ENCODE data around the gene DDI1.

The DDI1 gene

GRCh38 chr11:104060820-104061219 is 24.4 kb downstream of the DDI1 start:
- Histone ChIP-seq H3K4me1 (ENCODE audit: insufficient read depth, low read length) (peaks cover 5% of the 10 kb centered on the region; the same call in 1 of the 2 replicates), H3K9me3 (ENCODE audit: insufficient read depth, low read depth, low read length) (no peaks in the 10 kb centered on the region), H3K36me3 (ENCODE audit: insufficient read depth, low read depth, low read length) (no peaks in the 10 kb centered on the region), H3K27ac (ENCODE audit: low read length) (no peak overlapping the region), H3K27me3 (ENCODE audit: insufficient read depth, low read length) (no peaks in the 10 kb centered on the region), H3K9ac (ENCODE audit: low read depth, low read length) (no peak overlapping the region), H3K4me3 (ENCODE audit: low read length) (no peak overlapping the region)

GRCh38 chr11:104061853-104062521 is 25.5 kb downstream of the DDI1 start:
- Histone ChIP-seq H3K4me1 (ENCODE audit: insufficient read depth, low read length) (peaks cover 5% of the 10 kb centered on the region; the same call in 1 of the 2 replicates), H3K9me3 (ENCODE audit: insufficient read depth, low read depth, low read length) (no peaks in the 10 kb centered on the region), H3K4me3 (ENCODE audit: low read length) (no peak overlapping the region), H3K27ac (ENCODE audit: low read length) (no peak overlapping the region), H3K9ac (ENCODE audit: low read depth, low read length) (no peak overlapping the region), H3K36me3 (ENCODE audit: insufficient read depth, low read depth, low read length) (no peaks in the 10 kb centered on the region), H3K27me3 (ENCODE audit: insufficient read depth, low read length) (no peaks in the 10 kb centered on the region)

GRCh38 chr11:104064034-104064630 is 27.7 kb downstream of the DDI1 start:
- Histone ChIP-seq H3K27me3 (ENCODE audit: insufficient read depth, low read length) (no peaks in the 10 kb centered on the region), H3K36me3 (ENCODE audit: insufficient read depth, low read depth, low read length) (no peaks in the 10 kb centered on the region), H3K9ac (ENCODE audit: low read depth, low read length) (no peak overlapping the region), H3K4me3 (ENCODE audit: low read length) (no peak overlapping the region), H3K27ac (ENCODE audit: low read length) (no peak overlapping the region), H3K9me3 (ENCODE audit: insufficient read depth, low read depth, low read length) (no peaks in the 10 kb centered on the region), H3K4me1 (ENCODE audit: insufficient read depth, low read length) (peaks cover 5% of the 10 kb centered on the region; the same call in 1 of the 2 replicates)

GRCh38 chr11:104067534-104067933 is 31.1 kb downstream of the DDI1 start:
- H3K4me1 ChIP-seq (ENCODE audit: insufficient read depth, low read length), result no peaks in the 10 kb centered on the region
- no peak overlapping the region for H3K4me3 ChIP-seq (ENCODE audit: low read length)
- no peak overlapping the region for H3K27ac ChIP-seq (ENCODE audit: low read length)
- H3K9ac ChIP-seq (ENCODE audit: low read depth, low read length), result no peak overlapping the region
- no peaks in the 10 kb centered on the region for H3K9me3 ChIP-seq (ENCODE audit: insufficient read depth, low read depth, low read length)
- H3K27me3 ChIP-seq (ENCODE audit: insufficient read depth, low read length), result no peaks in the 10 kb centered on the region
- no peaks in the 10 kb centered on the region for H3K36me3 ChIP-seq (ENCODE audit: insufficient read depth, low read depth, low read length)

- H3K27me3 ChIP-seq (ENCODE audit: insufficient read depth, low read length), result no peaks in the 10 kb centered on the region
- H3K36me3 ChIP-seq (ENCODE audit: insufficient read depth, low read depth, low read length), result no peaks in the 10 kb centered on the region
- no peak overlapping the region for H3K9ac ChIP-seq (ENCODE audit: low read depth, low read length)
- H3K27ac ChIP-seq (ENCODE audit: low read length), result no peak overlapping the region
- no peak overlapping the region for H3K4me3 ChIP-seq (ENCODE audit: low read length)
- H3K9me3 ChIP-seq (ENCODE audit: insufficient read depth, low read depth, low read length), result no peaks in the 10 kb centered on the region
- H3K4me1 ChIP-seq (ENCODE audit: insufficient read depth, low read length), result 0 out of 2 replicates have a peak, but pooled peaks cover 3% of the 10 kb centered on the region
Observed at GRCh38 chr11:104073950-104074705, 37.7 kb downstream of the DDI1 start.

- no peaks in the 10 kb centered on the region for H3K27me3 ChIP-seq (ENCODE audit: insufficient read depth, low read length)
- 0 out of 2 replicates have a peak, but pooled peaks cover 3% of the 10 kb centered on the region for H3K4me1 ChIP-seq (ENCODE audit: insufficient read depth, low read length)
- H3K27ac ChIP-seq (ENCODE audit: low read length), result no peak overlapping the region
- no peaks in the 10 kb centered on the region for H3K36me3 ChIP-seq (ENCODE audit: insufficient read depth, low read depth, low read length)
- H3K9ac ChIP-seq (ENCODE audit: low read depth, low read length), result no peak overlapping the region
- H3K4me3 ChIP-seq (ENCODE audit: low read length), result no peak overlapping the region
- no peaks in the 10 kb centered on the region for H3K9me3 ChIP-seq (ENCODE audit: insufficient read depth, low read depth, low read length)
Observed at GRCh38 chr11:104075091-104075490, 38.7 kb downstream of the DDI1 start.

- H3K4me1 ChIP-seq (ENCODE audit: insufficient read depth, low read length), result 0 out of 2 replicates have a peak, but pooled peaks cover 3% of the 10 kb centered on the region
- no peak overlapping the region for H3K9ac ChIP-seq (ENCODE audit: low read depth, low read length)
- H3K36me3 ChIP-seq (ENCODE audit: insufficient read depth, low read depth, low read length), result no peaks in the 10 kb centered on the region
- H3K9me3 ChIP-seq (ENCODE audit: insufficient read depth, low read depth, low read length), result no peaks in the 10 kb centered on the region
- H3K4me3 ChIP-seq (ENCODE audit: low read length), result no peak overlapping the region
- H3K27me3 ChIP-seq (ENCODE audit: insufficient read depth, low read length), result no peaks in the 10 kb centered on the region
- no peak overlapping the region for H3K27ac ChIP-seq (ENCODE audit: low read length)
Observed at GRCh38 chr11:104075706-104076105, 39.3 kb downstream of the DDI1 start.

GRCh38 chr11:104076455-104076854 is 40.0 kb downstream of the DDI1 start:
- Histone ChIP-seq H3K36me3 (ENCODE audit: insufficient read depth, low read depth, low read length) (no peaks in the 10 kb centered on the region), H3K4me1 (ENCODE audit: insufficient read depth, low read length) (0 out of 2 replicates have a peak, but pooled peaks cover 3% of the 10 kb centered on the region), H3K9ac (ENCODE audit: low read depth, low read length) (no peak overlapping the region), H3K27me3 (ENCODE audit: insufficient read depth, low read length) (no peaks in the 10 kb centered on the region), H3K9me3 (ENCODE audit: insufficient read depth, low read depth, low read length) (no peaks in the 10 kb centered on the region), H3K27ac (ENCODE audit: low read length) (no peak overlapping the region), H3K4me3 (ENCODE audit: low read length) (no peak overlapping the region)

GRCh38 chr11:104078245-104078644 is 41.8 kb downstream of the DDI1 start:
- Histone ChIP-seq H3K27ac (ENCODE audit: low read length) (no peak overlapping the region), H3K4me3 (ENCODE audit: low read length) (no peak overlapping the region), H3K36me3 (ENCODE audit: insufficient read depth, low read depth, low read length) (no peaks in the 10 kb centered on the region), H3K9ac (ENCODE audit: low read depth, low read length) (no peak overlapping the region), H3K9me3 (ENCODE audit: insufficient read depth, low read depth, low read length) (no peaks in the 10 kb centered on the region), H3K4me1 (ENCODE audit: insufficient read depth, low read length) (0 out of 2 replicates have a peak, but pooled peaks cover 3% of the 10 kb centered on the region), H3K27me3 (ENCODE audit: insufficient read depth, low read length) (no peaks in the 10 kb centered on the region)

GRCh38 chr11:104078995-104079394 is 42.6 kb downstream of the DDI1 start:
- no peak overlapping the region for H3K4me3 ChIP-seq (ENCODE audit: low read length)
- H3K27me3 ChIP-seq (ENCODE audit: insufficient read depth, low read length), result no peaks in the 10 kb centered on the region
- no peak overlapping the region for H3K9ac ChIP-seq (ENCODE audit: low read depth, low read length)
- 0 out of 2 replicates have a peak, but pooled peaks cover 3% of the 10 kb centered on the region for H3K4me1 ChIP-seq (ENCODE audit: insufficient read depth, low read length)
- H3K9me3 ChIP-seq (ENCODE audit: insufficient read depth, low read depth, low read length), result no peaks in the 10 kb centered on the region
- no peak overlapping the region for H3K27ac ChIP-seq (ENCODE audit: low read length)
- no peaks in the 10 kb centered on the region for H3K36me3 ChIP-seq (ENCODE audit: insufficient read depth, low read depth, low read length)

- no peak overlapping the region for H3K27ac ChIP-seq (ENCODE audit: low read length)
Observed at GRCh38 chr11:104086621-104087020, 50.2 kb downstream of the DDI1 start.

More at GRCh38 chr11:104086621-104087020, 50.2 kb downstream of the DDI1 start:
- H3K36me3 ChIP-seq (ENCODE audit: insufficient read depth, low read depth, low read length), result no peaks in the 10 kb centered on the region
- no peak overlapping the region for H3K4me3 ChIP-seq (ENCODE audit: low read length)
- no peaks in the 10 kb centered on the region for H3K27me3 ChIP-seq (ENCODE audit: insufficient read depth, low read length)
- H3K9ac ChIP-seq (ENCODE audit: low read depth, low read length), result no peak overlapping the region
- H3K4me1 ChIP-seq (ENCODE audit: insufficient read depth, low read length), result no peaks in the 10 kb centered on the region
- H3K9me3 ChIP-seq (ENCODE audit: insufficient read depth, low read depth, low read length), result no peaks in the 10 kb centered on the region
